Stomach (tissue), 9 donors: Measurements from ENCODE around the gene SLC35F3. TPM values are rescaled to one million over a fixed set of nuclear protein-coding genes. Genes with fewer than 3 reads are reported as not detected.

Experiments used
- DNase-seq, 2 donors: peaks; one replicate each; pipeline versions ENCODE4 v3.0.0 to v3.0.0-alpha.2; 2013 to 2019
- H3K27ac ChIP-seq, 5 donors: fragments of 200-600 bp in 4 of 5; sonication (generic) in 4 of 5; one replicate each; pipeline ENCODE4 v1.5.1; 2013 to 2019; ENCODE audit warnings: mild to moderate bottlenecking in 1 of 5, moderate library complexity in 1 of 5
- H3K27me3 ChIP-seq, 3 donors: fragments of 200-600 bp; sonication (generic); one replicate each; pipeline ENCODE4 v1.5.1; 2017 to 2019; ENCODE audit warnings: mixed run types in 1 of 3
- H3K36me3 ChIP-seq, 4 donors: fragments of 200-600 bp; sonication (generic); 1 replicate in 3 of 4; 2 replicates in 1 of 4; pipeline ENCODE4 v1.5.1; 2016 to 2019
- H3K4me1 ChIP-seq, 4 donors: fragments of 200-600 bp; sonication (generic); one replicate each; pipeline ENCODE4 v1.5.1; 2016 to 2019
- H3K4me3 ChIP-seq, 4 donors: fragments of 200-600 bp; sonication (generic) in 3 of 4; one replicate each; pipeline ENCODE4 v1.5.1; 2016 to 2019; ENCODE audit warnings: mild to moderate bottlenecking in 1 of 4
- H3K9me3 ChIP-seq, 4 donors: fragments of 200-600 bp; sonication (generic); one replicate each; pipeline ENCODE4 v1.5.1; 2016 to 2019
- CTCF ChIP-seq, 7 experiments: fragments of 450-650 bp in 4 of 7; fragments of 200-600 bp in 3 of 7; sonication (generic) in 3 of 7; IDR thresholded peaks; one replicate each; pipeline ENCODE4 v1.5.1; 2016 to 2019; ENCODE audit warnings: antibody characterized with exemption in 7 of 7, control low read depth in 2 of 7, mild to moderate bottlenecking in 1 of 7
- EP300 ChIP-seq: sonication (generic); formaldehyde crosslinking; IDR thresholded peaks from one replicate; pipeline ENCODE4 v1.6.1; 2017; ENCODE audit warnings: antibody characterized with exemption
- POLR2A ChIP-seq, 4 donors: fragments of 450-650 bp; IDR thresholded peaks; one replicate each; pipeline ENCODE4 v1.6.1; 2016; ENCODE audit warnings: antibody characterized with exemption in 4 of 4, control low read depth in 2 of 4, mild to moderate bottlenecking in 1 of 4, moderate library complexity in 1 of 4
- POLR2AphosphoS5 ChIP-seq, 3 donors: sonication (generic); formaldehyde crosslinking; IDR thresholded peaks; one replicate each; pipeline ENCODE4 v1.6.1; 2016; ENCODE audit warnings: antibody characterized with exemption in 3 of 3
- WGBS, 5 donors: extraction: QIAGEN DNeasy Blood & Tissue Kit in 3 of 5; methylation state at CpG; one replicate each; pipeline versions ENCODE4 v1.1.5 to v1.1.7; 2013 to 2018; 5-methylcytosine and 5-hydroxymethylcytosine counted together
- intact Hi-C: fragments of 100-400 bp; cut with DNase I; formaldehyde crosslinking; loops from one replicate; pipeline ENCODE4 v1.15.1; 2023; ENCODE audit warnings: low total_unique reads
- polyA plus RNA-seq, 3 donors: library from polyadenylated mRNA; stranded (reverse); fragments of 200-250 nt; gene quantifications; one replicate each; pipeline ENCODE4 v1.2.3, GENCODE V29; 2013
- total RNA-seq, 5 donors: library from RNA; depleted of rRNA; stranded (reverse); fragments of >200 nt; gene quantifications; one replicate each; pipeline versions ENCODE4 v1.1.0 to v1.2.3, GENCODE V29; 2014 to 2016
- donor health status: healthy with polysubstance abuse.
- donor health status: Bipolar disorder and iron deficiency.
- donor health status: healthy.

Gene SLC35F3
- total and polyA plus RNA-seq, 8 donors = under 0.01 to 1.5 (median 0.59) TPM; not detected in 2

GRCh38 chr1:234136073-234136472 lies 231.6 kb downstream of the SLC35F3 start:
- Histone ChIP-seq H3K4me1 (no peaks in the 10 kb centered on the region), H3K27me3 (no peaks in the 10 kb centered on the region), H3K4me3 (no peak overlapping the region), H3K27ac (no peak overlapping the region), H3K9me3 (no peaks in the 10 kb centered on the region), H3K36me3 (no peaks in the 10 kb centered on the region)
- TF ChIP-seq EP300 = no peak
- no peak for TF ChIP-seq POLR2A (IDR thresholded peaks at IDR 0.05)
- TF ChIP-seq POLR2AphosphoS5 (IDR thresholded peaks at IDR 0.05) = no peak
- no peak for TF ChIP-seq CTCF (IDR thresholded peaks at IDR 0.05)
- DNase-seq = no peak
- intact Hi-C loops = no loop called here

- 82 to 94% (median 91%) methylated on average over 6 of the region's 6 CpGs for WGBS, 5 donors
- TF ChIP-seq POLR2AphosphoS5 (IDR thresholded peaks at IDR 0.05) (no peak), EP300 (no peak), POLR2A (IDR thresholded peaks at IDR 0.05) (no peak)
- H3K36me3 ChIP-seq = no peaks in the 10 kb centered on the region
Observed at GRCh38 chr1:234139966-234140365, 235.5 kb downstream of the SLC35F3 start.

GRCh38 chr1:234140388-234140787 lies 235.9 kb downstream of the SLC35F3 start:
- 90 to 95% (median 91%) methylated on average over 9 of the region's 9 CpGs for WGBS, 5 donors
- intact Hi-C loops = no loop called here

More at GRCh38 chr1:234139966-234140365, 235.5 kb downstream of the SLC35F3 start:
- Histone ChIP-seq H3K9me3 (no peaks in the 10 kb centered on the region), H3K27ac (no peak overlapping the region), H3K4me1 (no peaks in the 10 kb centered on the region), H3K27me3 (peaks cover 0 to 8% (median 0%) of the 10 kb centered on the region in 3 donors), H3K4me3 (no peak overlapping the region)
- intact Hi-C loops = no loop called here
- no peak for DNase-seq

GRCh38 chr1:234141006-234141405 lies 236.5 kb downstream of the SLC35F3 start:
- H3K27ac ChIP-seq = no peak overlapping the region
- no peak for TF ChIP-seq EP300
- TF ChIP-seq POLR2AphosphoS5 (IDR thresholded peaks at IDR 0.05) = no peak
- peaks cover 0 to 8% (median 0%) of the 10 kb centered on the region in 3 donors for H3K27me3 ChIP-seq
- DNase-seq = no peak
- no peaks in the 10 kb centered on the region for H3K36me3 ChIP-seq
- no peak overlapping the region for H3K4me3 ChIP-seq
- 78 to 83% (median 79%) methylated on average over 2 of the region's 2 CpGs for WGBS, 5 donors
- H3K4me1 ChIP-seq = no peaks in the 10 kb centered on the region
- H3K9me3 ChIP-seq = no peaks in the 10 kb centered on the region
- intact Hi-C loops = no loop called here

More at GRCh38 chr1:234140388-234140787, 235.9 kb downstream of the SLC35F3 start:
- no peak for TF ChIP-seq POLR2A (IDR thresholded peaks at IDR 0.05)
- TF ChIP-seq CTCF (IDR thresholded peaks at IDR 0.05) = no peak
- TF ChIP-seq POLR2AphosphoS5 (IDR thresholded peaks at IDR 0.05) = no peak
- no peak for TF ChIP-seq EP300
- no peak for DNase-seq
- no peak overlapping the region for H3K4me3 ChIP-seq
- no peaks in the 10 kb centered on the region for H3K4me1 ChIP-seq
- H3K36me3 ChIP-seq = no peaks in the 10 kb centered on the region
- no peak overlapping the region for H3K27ac ChIP-seq
- peaks cover 0 to 8% (median 0%) of the 10 kb centered on the region in 3 donors for H3K27me3 ChIP-seq
- no peaks in the 10 kb centered on the region for H3K9me3 ChIP-seq

GRCh38 chr1:234143681-234144080 lies 239.2 kb downstream of the SLC35F3 start:
- 73 to 85% (median 81%) methylated on average over 2 of the region's 2 CpGs for WGBS, 5 donors
- no peaks in the 10 kb centered on the region for H3K4me1 ChIP-seq
- H3K27ac ChIP-seq = no peak overlapping the region
- no peaks in the 10 kb centered on the region for H3K9me3 ChIP-seq
- no peak overlapping the region for H3K4me3 ChIP-seq
- peaks cover 0 to 22% (median 0%) of the 10 kb centered on the region in 3 donors for H3K27me3 ChIP-seq
- intact Hi-C loops = no loop called here
- TF ChIP-seq EP300 (no peak), POLR2A (IDR thresholded peaks at IDR 0.05) (no peak), POLR2AphosphoS5 (IDR thresholded peaks at IDR 0.05) (no peak), CTCF (IDR thresholded peaks at IDR 0.05) (no peak)
- no peak for DNase-seq
- no peaks in the 10 kb centered on the region for H3K36me3 ChIP-seq
